ENCODE data around the gene ANTXR1. TPM values are rescaled to one million over a fixed set of nuclear protein-coding genes. Genes with fewer than 3 reads are reported as not detected.

The ANTXR1 gene
- 10 to 100 TPM; 35.4 to 49.4 (median 42.3) TPM for total RNA-seq
- 13.8 TPM for polyA plus RNA-seq
- long read RNA-seq, donor 1, full-length matches to known transcripts: 3 of 10 reads
- long read RNA-seq, donor 1, partial matches to known transcripts: 2 of 10 reads
- long read RNA-seq, donor 1, other reads (novel, unspliced or antisense): 5 of 10 reads
- long read RNA-seq, donor 2, full-length matches to known transcripts: 2 of 4 reads
- long read RNA-seq, donor 2, partial matches to known transcripts: 0 of 4 reads
- long read RNA-seq, donor 2, other reads (novel, unspliced or antisense): 2 of 4 reads
- long read RNA-seq, donor 3, partial matches to known transcripts: 4 of 39 reads
- long read RNA-seq, donor 3, other reads (novel, unspliced or antisense): 33 of 39 reads
- long read RNA-seq, donor 4, partial matches to known transcripts: 0 of 5 reads
- long read RNA-seq, donor 4, other reads (novel, unspliced or antisense): 4 of 5 reads

DNA sequence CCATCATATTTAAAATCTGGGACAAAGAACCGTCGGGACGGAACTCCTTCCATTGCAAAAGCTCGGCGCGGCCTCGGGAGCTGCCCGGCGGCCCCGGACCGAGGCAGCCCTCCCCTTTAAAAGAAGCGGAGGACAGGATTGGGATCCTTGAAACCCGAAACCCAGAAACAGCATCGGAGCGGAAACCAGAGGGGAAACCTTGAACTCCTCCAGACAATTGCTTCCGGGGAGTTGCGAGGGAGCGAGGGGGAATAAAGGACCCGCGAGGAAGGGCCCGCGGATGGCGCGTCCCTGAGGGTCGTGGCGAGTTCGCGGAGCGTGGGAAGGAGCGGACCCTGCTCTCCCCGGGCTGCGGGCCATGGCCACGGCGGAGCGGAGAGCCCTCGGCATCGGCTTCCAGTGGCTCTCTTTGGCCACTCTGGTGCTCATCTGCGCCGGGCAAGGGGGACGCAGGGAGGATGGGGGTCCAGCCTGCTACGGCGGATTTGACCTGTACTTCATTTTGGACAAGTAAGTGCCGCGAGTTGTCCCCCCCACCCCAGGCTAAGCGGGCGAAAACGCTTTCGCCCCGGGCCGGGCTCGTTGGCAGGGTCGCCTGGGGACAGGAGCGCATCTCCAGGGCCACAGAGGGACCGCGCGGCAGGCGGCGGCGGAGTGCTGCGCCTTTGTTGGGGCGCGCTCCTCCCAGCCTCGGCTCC, at the start of gene ANTXR1:
TSS of gene ANTXR1 (plus strand) at position 38 of the 698 bp plus-strand sequence. CDS start at position 359, 321 bp downstream.
- no peaks in the 10 kb centered on the region for H3K9me3 ChIP-seq (ENCODE audit: control insufficient read depth, low read length)
- peak; percentile 38 to 74 (median 70) for DNase-seq
- H3K4me1 ChIP-seq (ENCODE audit: control insufficient read depth, insufficient read depth, low read length): peaks cover 9% of the 10 kb centered on the region
- no peaks in the 10 kb centered on the region for H3K27me3 ChIP-seq (ENCODE audit: control insufficient read depth, insufficient read depth)
- H3K4me3 ChIP-seq (ENCODE audit: low read length): peak within 1 kb of the TSS; percentile 54
- under 1% methylated on average over 63 of the region's 63 CpGs for WGBS
- peak; percentile 76 to 81 for ATAC-seq
- intact Hi-C loops (cut with DNase I): loop anchor here in 3 of 4 donors (5.0 kb wide), 1 partner anchor 294 kb away; no protein-coding TSS in a partner anchor
- peak within 1 kb of the TSS; percentile 26 for H3K27ac ChIP-seq (ENCODE audit: low read length)

DNA sequence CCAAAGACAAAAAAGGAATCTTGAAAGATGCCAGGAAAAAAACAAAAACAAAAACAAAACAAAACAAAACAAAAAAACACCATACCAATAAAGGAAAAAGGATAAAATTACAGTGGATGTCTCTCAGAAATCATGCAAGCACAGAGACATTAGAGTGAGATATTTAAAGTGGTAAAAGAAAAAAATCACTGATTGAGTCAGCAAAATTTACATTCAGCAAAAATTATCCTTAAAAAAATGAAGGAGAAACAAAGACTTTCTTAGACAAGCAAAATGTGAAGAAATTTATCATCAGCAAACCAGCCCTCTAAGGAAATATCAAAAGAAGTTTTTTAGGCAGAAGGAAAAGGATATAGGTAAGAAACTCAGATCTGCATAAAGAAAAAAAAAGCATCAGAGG, 48.7 kb upstream of the ANTXR1 start:
- H3K27me3 ChIP-seq (ENCODE audit: control insufficient read depth, insufficient read depth): no peaks in the 10 kb centered on the region
- DNase-seq (no peak), ATAC-seq (no peak)
- H3K4me3 ChIP-seq (ENCODE audit: low read length): no peak overlapping the region
- no peak overlapping the region for H3K27ac ChIP-seq (ENCODE audit: low read length)
- no peaks in the 10 kb centered on the region for H3K9me3 ChIP-seq (ENCODE audit: control insufficient read depth, low read length)
- H3K4me1 ChIP-seq (ENCODE audit: control insufficient read depth, insufficient read depth, low read length): no peaks in the 10 kb centered on the region
- intact Hi-C loops (cut with DNase I): no loop called here

DNA sequence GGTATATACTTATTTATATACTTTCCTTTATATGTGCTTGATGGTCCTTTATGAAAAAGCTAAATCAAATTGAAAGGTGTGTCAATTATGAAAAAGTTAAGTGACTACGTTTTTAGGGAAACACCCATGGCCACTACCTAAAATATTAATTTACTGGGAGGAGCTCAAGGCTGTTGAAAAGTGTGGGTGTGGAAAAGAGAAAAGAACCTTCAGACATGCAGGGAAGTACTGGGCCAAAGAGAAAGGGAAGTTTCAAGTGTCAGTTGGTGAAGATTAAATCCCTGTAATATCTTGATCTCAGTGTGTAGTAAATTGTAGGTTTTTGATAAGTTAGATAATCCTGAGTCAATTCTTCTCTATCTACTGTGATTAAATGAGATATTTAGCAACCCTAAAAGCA, 44.8 kb upstream of the ANTXR1 start:
- H3K27ac ChIP-seq (ENCODE audit: low read length): no peak overlapping the region
- H3K27me3 ChIP-seq (ENCODE audit: control insufficient read depth, insufficient read depth): no peaks in the 10 kb centered on the region
- H3K9me3 ChIP-seq (ENCODE audit: control insufficient read depth, low read length): no peaks in the 10 kb centered on the region
- no peaks in the 10 kb centered on the region for H3K4me1 ChIP-seq (ENCODE audit: control insufficient read depth, insufficient read depth, low read length)
- intact Hi-C loops (cut with DNase I): no loop called here
- DNase-seq (no peak), ATAC-seq (no peak)
- WGBS: 72% methylated on average over 1 of the region's 1 CpG
- no peak overlapping the region for H3K4me3 ChIP-seq (ENCODE audit: low read length)

DNA sequence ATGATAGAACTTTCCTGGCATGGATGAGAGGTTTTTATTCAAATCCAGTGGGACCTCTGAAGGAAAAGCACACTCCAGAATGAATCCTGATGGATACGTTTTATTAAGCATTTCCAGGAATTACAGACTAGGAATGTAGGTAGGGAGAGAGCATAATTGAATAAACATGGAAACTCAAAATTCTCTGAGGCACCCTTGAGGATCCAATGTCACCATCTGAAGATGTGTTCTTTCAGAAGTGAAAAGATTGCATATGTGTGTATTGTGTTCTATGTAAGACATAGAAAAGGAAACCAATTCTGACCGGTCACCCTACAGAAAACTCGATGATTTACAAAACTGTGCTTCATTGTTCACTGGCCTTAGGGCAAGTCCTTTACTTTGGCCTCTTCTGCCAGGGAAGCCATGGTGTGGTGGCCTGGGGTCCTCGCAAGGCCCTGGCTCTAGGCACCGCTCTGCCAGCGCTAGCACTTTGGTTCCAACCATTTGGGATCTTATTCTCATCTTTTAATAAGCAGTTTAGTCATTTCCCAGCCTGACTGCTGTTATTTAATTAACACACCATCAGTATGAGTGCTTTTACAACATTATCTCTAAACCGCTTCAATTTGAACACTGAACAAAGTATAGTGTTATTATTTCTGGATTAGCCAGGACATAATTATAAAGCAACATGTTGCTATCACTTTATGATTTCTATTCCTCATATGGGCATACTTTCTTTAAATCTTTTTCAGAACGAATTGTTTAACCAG, 43.1 kb upstream of the ANTXR1 start:
- no peak for DNase-seq
- 84% methylated on average over 8 of the region's 8 CpGs for WGBS
- intact Hi-C loops (cut with DNase I): no loop called here
- Histone ChIP-seq H3K4me1 (ENCODE audit: control insufficient read depth, insufficient read depth, low read length) (no peaks in the 10 kb centered on the region), H3K4me3 (ENCODE audit: low read length) (no peak overlapping the region), H3K27me3 (ENCODE audit: control insufficient read depth, insufficient read depth) (no peaks in the 10 kb centered on the region), H3K27ac (ENCODE audit: low read length) (no peak overlapping the region), H3K9me3 (ENCODE audit: control insufficient read depth, low read length) (no peaks in the 10 kb centered on the region)
- no peak for ATAC-seq

DNA sequence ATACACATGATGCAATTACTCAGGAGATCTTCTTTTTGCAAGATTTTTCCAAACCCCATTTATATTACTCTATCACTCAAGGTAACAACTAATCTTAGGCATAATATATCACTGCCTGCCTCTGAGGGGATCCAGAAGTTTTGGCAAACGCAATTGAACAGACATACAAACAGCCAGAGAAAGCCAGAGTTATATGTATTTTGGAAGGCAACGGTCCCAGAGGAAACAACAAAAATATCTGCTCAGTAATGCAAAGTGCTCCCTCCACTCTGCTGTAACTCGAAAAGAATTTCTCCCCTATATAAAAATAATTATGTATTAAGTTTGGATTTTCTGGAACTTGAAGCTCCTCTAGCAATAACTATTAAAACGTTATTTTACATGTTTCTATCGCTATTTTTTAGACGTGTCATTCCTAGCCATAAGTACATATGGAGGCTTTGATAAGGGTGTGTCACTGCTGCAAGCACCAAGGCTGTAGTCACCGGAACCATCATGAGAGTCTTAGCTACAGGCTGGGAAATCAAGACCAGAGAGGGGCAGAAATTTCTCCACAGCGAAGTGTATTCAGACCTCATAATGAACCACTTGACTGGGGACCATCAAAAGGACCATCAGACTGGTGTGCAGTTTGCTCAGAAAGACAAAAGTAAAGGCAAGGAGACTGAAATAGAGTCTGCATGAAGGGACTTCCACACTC, 42.3 kb upstream of the ANTXR1 start:
- Histone ChIP-seq H3K9me3 (ENCODE audit: control insufficient read depth, low read length) (no peaks in the 10 kb centered on the region), H3K27ac (ENCODE audit: low read length) (no peak overlapping the region), H3K4me3 (ENCODE audit: low read length) (no peak overlapping the region), H3K27me3 (ENCODE audit: control insufficient read depth, insufficient read depth) (no peaks in the 10 kb centered on the region), H3K4me1 (ENCODE audit: control insufficient read depth, insufficient read depth, low read length) (no peaks in the 10 kb centered on the region)
- intact Hi-C loops (cut with DNase I): no loop called here
- 60% methylated on average over 8 of the region's 8 CpGs for WGBS
- ATAC-seq (no peak), DNase-seq (no peak)

DNA sequence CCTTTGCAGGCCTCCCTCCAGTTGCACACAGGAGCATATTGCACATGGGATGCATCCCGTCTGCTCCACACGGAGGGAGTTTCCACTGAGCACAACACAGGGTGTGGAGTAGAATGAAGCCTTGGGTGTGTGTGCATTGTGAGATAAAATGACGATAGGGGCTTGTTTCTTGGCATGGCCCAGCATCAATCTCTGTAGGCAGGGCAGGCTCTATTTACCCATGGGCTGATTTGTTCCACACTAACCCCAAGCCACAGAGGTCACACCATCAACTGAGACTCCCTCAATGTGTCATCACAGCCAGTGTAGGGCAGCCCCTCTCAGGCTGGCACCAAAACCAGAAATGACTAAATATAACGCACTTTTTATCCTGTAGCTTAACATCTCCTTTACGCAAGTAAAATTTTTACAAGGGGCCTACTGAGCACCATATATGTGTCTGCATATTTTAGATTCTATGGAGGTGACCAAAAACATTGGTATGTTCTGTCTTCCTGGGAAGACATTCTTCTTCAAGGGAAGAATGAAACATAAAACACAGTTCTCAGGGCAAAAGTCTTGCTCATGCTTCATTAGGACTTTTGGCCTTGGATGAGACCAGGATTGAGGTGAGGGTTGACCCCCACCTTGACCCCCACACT, 41.3 kb upstream of the ANTXR1 start:
- intact Hi-C loops (cut with DNase I): no loop called here
- H3K27ac ChIP-seq (ENCODE audit: low read length): no peak overlapping the region
- H3K4me3 ChIP-seq (ENCODE audit: low read length): no peak overlapping the region
- DNase-seq (no peak), ATAC-seq (no peak)
- no peaks in the 10 kb centered on the region for H3K4me1 ChIP-seq (ENCODE audit: control insufficient read depth, insufficient read depth, low read length)
- H3K9me3 ChIP-seq (ENCODE audit: control insufficient read depth, low read length): no peaks in the 10 kb centered on the region
- WGBS: 67% methylated on average over 5 of the region's 5 CpGs
- H3K27me3 ChIP-seq (ENCODE audit: control insufficient read depth, insufficient read depth): no peaks in the 10 kb centered on the region

DNA sequence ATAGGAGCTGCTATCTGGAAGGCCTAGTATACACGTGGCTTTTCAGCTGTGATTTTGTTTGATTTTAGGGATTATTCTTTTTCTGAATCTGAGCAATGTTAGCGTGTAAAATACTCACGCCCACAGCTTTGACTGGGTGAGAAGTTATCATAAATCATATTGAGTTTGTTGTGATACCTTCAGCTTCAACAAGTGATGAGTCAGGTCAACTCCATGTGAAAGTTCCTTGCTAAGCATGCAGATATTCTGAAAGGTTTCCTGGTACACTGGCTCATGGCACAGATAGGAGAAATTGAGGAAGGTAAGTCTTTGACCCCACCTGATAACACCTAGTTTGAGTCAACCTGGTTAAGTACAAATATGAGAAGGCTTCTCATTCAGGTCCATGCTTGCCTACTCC, 38.7 kb upstream of the ANTXR1 start, which contains the start of gene GKN1:
TSS of gene GKN1 (plus strand) at position 386 of the 400 bp plus-strand sequence. CDS start 42 bp downstream, outside the sequence.
- no peak for ATAC-seq
- WGBS: 74% methylated on average over 3 of the region's 3 CpGs
- Histone ChIP-seq H3K27ac (ENCODE audit: low read length) (no peak within 1 kb of the TSS), H3K9me3 (ENCODE audit: control insufficient read depth, low read length) (no peaks in the 10 kb centered on the region), H3K4me1 (ENCODE audit: control insufficient read depth, insufficient read depth, low read length) (no peaks in the 10 kb centered on the region), H3K27me3 (ENCODE audit: control insufficient read depth, insufficient read depth) (no peaks in the 10 kb centered on the region), H3K4me3 (ENCODE audit: low read length) (no peak within 1 kb of the TSS)
- intact Hi-C loops (cut with DNase I): no loop called here
- no peak for DNase-seq

DNA sequence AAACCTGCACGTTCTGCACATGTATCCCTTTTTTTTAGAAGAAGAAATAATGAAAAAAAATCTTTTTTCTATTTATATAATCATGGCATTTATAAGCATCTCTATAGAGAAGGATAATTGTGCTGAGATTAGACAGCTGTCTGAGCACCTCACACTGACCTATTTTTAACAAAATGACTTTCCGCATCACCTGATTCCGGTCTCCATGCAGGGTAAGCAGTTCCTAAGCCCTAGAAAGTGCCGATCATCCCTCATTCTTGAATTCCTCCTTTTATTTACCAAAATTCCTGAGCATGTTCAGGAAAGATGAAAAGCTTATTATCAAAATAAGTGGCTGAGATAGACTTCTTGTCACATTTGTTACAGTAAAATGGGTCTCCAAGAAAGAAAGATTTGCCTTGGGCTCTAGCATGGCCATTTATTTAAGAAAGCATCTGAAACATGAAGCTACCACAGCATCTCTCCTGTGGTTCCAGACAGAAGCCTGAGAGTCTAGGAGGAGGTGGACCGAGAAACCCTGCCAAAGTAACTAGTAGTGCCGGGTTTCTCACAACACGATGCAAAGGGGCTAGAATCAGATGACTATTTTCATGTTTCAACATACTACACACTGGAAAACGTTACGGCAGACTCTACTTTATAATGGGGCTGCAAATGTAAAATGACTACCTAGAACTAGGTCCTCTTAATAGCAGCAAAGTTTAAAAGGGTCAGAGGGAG, 37.9 kb upstream of the ANTXR1 start:
- no peaks in the 10 kb centered on the region for H3K9me3 ChIP-seq (ENCODE audit: control insufficient read depth, low read length)
- intact Hi-C loops (cut with DNase I): no loop called here
- 67% methylated on average over 9 of the region's 9 CpGs for WGBS
- DNase-seq (no peak), ATAC-seq (no peak)
- no peak overlapping the region for H3K4me3 ChIP-seq (ENCODE audit: low read length)
- no peaks in the 10 kb centered on the region for H3K27me3 ChIP-seq (ENCODE audit: control insufficient read depth, insufficient read depth)
- H3K4me1 ChIP-seq (ENCODE audit: control insufficient read depth, insufficient read depth, low read length): no peaks in the 10 kb centered on the region
- no peak overlapping the region for H3K27ac ChIP-seq (ENCODE audit: low read length)

DNA sequence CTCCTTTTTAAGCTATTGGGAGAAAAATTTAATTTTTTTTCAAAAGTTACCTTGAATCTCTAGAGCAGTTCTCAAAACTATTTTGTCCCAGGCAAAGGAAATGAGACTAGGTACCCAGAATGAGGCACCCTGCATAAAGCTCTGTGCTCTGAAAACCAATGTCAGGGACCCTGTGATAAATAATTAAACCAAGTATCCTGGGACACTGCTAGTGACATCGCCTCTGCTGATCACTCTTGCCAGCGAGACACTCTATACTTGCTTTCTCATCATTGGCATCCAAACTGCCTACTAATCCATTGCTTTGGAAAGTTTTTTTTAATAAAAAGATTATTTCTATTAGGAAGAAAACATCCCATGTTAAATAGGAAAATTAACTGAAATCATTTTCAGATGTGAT, 37.1 kb upstream of the ANTXR1 start:
- Histone ChIP-seq H3K27ac (ENCODE audit: low read length) (no peak overlapping the region), H3K9me3 (ENCODE audit: control insufficient read depth, low read length) (no peaks in the 10 kb centered on the region), H3K27me3 (ENCODE audit: control insufficient read depth, insufficient read depth) (no peaks in the 10 kb centered on the region), H3K4me1 (ENCODE audit: control insufficient read depth, insufficient read depth, low read length) (no peaks in the 10 kb centered on the region), H3K4me3 (ENCODE audit: low read length) (no peak overlapping the region)
- no peak for DNase-seq
- no peak for ATAC-seq
- intact Hi-C loops (cut with DNase I): no loop called here
- WGBS: 98% methylated on average over 2 of the region's 2 CpGs

DNA sequence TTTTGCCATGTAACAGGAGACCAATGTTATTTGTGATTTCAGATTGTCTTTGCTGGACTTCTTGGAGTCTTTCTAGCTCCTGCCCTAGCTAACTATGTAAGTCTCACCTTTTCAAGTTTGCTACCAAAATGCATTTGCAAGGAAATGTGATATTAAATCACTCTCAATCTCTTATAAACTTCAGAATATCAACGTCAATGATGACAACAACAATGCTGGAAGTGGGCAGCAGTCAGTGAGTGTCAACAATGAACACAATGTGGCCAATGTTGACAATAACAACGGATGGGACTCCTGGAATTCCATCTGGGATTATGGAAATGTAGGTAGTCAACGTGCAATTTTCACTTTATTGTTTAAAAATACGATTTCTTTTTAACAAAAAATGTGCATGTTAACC, 35.5 kb upstream of the ANTXR1 start:
- H3K4me3 ChIP-seq (ENCODE audit: low read length): no peak overlapping the region
- intact Hi-C loops (cut with DNase I): no loop called here
- H3K27ac ChIP-seq (ENCODE audit: low read length): no peak overlapping the region
- no peak for ATAC-seq
- WGBS: 76% methylated on average over 4 of the region's 4 CpGs
- no peaks in the 10 kb centered on the region for H3K4me1 ChIP-seq (ENCODE audit: control insufficient read depth, insufficient read depth, low read length)
- H3K9me3 ChIP-seq (ENCODE audit: control insufficient read depth, low read length): no peaks in the 10 kb centered on the region
- no peak for DNase-seq
- H3K27me3 ChIP-seq (ENCODE audit: control insufficient read depth, insufficient read depth): no peaks in the 10 kb centered on the region
